NCI-H526 (cell line): ENCODE measurements around the gene ZNF892.
"Not testable (repeated sequence)": the region's sequence is repeated elsewhere in the genome, so short reads cannot be mapped to it uniquely, and the experiment has no call there.

Experiments
- DNase-seq, 2 experiments: peaks; one replicate each; lab custom pipeline; 2025; lab: John Stamatoyannopoulos, UW

ZNF892 gene

DNA sequence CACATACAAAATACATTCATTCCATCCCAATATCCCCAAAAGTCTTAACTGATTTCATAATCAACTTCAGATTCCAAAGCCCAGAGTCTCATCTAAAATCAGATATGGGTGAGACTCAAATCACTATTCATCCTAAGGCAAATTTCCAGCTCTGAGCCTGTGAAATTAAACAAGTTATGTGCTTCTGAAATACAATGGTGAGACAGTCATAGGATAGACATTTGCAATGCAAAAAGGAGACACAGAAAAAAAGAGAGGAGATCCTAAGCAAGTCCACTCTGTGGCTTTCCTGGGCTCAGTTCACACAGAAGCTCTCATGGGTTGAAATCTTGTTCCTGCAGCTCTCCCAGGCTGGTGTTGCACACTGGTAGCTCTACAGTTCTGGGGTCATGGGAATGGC lies 18.3 kb downstream of the ZNF892 start:
- peak; percentile 18 to 54 for DNase-seq

- DNase-seq: peak; percentile 65 to 85
Observed at GRCh38 chr2:95231723-95232122, 24.4 kb downstream of the ZNF892 start.

GRCh38 chr2:95232232-95232631 lies 24.9 kb downstream of the ZNF892 start:
- no peak for DNase-seq

DNA sequence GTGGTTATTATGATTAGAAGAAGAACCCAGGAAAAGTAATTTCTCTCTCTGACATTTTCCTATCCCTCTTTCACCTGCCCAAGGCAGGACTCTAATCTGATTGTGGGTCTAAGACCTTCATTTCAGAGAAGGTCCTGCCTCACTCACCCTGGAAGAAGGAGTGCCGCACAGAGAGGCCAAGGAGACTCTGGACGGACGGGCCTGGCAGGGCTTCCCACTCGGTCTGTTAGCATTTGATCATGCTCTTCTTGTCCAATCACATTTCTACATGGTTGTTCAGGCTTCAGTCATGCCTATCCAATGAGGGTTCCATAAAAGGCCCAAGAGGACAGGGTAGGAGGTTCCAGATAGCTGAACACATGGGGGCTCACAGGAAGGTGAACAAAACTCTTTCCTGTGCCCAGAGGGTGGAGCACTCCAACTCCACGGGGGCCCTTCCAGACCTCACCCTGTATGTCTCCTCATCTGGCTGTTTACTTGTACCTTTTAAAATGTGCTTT lies 27.0 kb downstream of the ZNF892 start:
- no peak for DNase-seq

DNA sequence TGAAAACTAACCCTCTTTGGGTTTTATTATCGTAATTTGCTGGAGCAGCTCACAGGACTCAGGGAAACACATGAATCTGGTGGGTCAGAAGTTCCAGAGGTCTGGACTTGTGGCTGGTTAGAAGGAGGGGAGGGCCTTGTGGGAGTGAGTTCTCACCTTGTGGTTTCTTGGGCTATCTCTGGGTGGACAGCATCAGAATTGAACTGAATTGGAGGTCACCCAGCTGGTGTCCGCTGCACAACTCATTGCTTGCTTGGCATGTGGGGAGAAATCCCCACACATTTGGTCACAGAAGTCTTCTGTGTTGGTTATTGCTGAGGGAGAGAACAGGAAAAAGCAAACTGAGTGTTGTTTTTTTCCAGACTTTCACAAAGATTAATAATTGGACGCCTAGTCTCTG lies 27.5 kb downstream of the ZNF892 start:
- DNase-seq: no peak

DNA sequence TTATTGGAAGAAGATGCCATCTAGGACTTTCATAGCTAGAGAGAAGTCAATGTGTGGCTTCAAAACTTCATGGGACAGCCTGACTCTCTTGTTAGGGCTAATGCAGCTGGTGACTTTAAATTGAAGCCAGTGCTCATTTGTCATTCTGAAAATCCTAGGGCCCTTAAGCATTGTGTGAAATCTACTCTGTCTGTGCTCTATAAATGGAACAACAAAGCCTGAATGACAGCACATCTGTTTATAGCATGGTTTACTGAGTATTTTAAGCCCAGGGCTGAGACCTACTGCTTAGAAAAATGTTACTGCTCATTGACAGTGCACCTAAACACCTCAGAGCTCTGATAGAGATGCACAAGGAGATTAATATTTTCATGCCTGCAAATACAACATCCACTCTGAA lies 30.8 kb downstream of the ZNF892 start:
- DNase-seq: no peak

DNA sequence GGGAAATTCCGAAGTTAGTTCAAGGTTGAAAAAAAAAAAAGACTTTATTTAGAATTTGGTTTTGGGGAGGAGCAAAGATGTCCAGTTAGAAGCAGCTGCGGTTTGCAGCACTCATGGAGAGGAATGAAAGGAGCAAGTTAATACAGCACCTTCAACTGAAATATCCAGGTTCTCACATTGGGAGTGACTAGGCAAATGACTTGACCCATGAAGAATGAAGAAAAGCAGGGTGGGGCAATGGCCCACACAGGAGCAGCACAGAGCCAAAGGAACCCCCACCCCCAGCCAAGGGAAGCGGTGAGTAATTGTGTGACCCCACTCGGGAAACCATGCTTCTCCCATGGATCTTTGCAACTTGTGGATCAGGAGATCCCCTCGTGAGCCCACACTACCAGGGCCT lies 32.8 kb downstream of the ZNF892 start:
- no peak for DNase-seq

DNA sequence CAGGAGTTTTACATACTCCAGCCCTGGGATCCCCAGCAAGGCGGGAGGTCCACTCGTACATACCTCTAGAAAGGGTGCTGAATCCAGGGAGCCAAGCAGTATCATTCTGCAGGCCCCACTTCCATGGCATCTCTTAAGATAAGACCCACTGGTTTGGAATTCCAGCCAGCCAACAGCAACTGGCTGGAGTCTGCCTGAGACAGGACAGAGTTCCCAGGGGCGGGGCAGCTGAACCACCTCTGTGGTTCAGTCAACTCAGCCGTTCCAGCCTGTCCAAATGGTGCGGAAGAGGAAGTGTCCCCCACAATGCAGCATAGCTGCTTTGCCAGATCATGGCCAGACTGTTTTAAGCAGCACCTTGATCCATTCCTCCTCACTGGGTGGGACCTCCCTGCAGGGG lies 33.2 kb downstream of the ZNF892 start:
- DNase-seq: no peak

- DNase-seq: not testable (repeated sequence)
Observed at GRCh38 chr2:95242084-95242483, 34.8 kb downstream of the ZNF892 start.
